ENCODE data around the gene TBCD. TPM values are rescaled to one million over a fixed set of nuclear protein-coding genes. Genes with fewer than 3 reads are reported as not detected.

TBCD gene
- total and polyA plus RNA-seq, 9 of the 15 experiments (the other 6 are each of a cell fraction or from before 2014, with no cell fraction given), result 8.9 to 98.5 (median 28.0) TPM

GRCh38 chr17:82935966-82936767 is 184.3 kb downstream of the TBCD start:
- no peak overlapping the region for H3K4me2 ChIP-seq (ENCODE audit: insufficient read depth, low read length)
- H3K9me1 ChIP-seq (ENCODE audit: control insufficient read depth, insufficient read depth, low read length), result no peaks in the 10 kb centered on the region
- H4K20me1 ChIP-seq (replicated peaks; ENCODE audit: control insufficient read depth, insufficient read depth, low read length), result no peaks in the 10 kb centered on the region
- no peak for TF ChIP-seq ARNT (IDR thresholded peaks at IDR 0.05)
- TF ChIP-seq GTF2B (IDR thresholded peaks at IDR 0.05; ENCODE audit: extremely low read depth, insufficient read length), result no peak
- TF ChIP-seq ZNF318 (IDR thresholded peaks at IDR 0.05; ENCODE audit: borderline replicate concordance in 1 of 2, low read depth in 1 of 2), result no peak
- H3K79me2 ChIP-seq (ENCODE audit: control insufficient read depth, insufficient read depth, low read length), result no peaks in the 10 kb centered on the region
- H3K9me3 ChIP-seq (replicated peaks; ENCODE audit: control insufficient read depth, insufficient read depth, low read depth, low read length), result no peaks in the 10 kb centered on the region; the same call in 1 of the 2 replicates
- 87% methylated on average over 25 of the region's 27 CpGs for WGBS (ENCODE audit: insufficient coverage, low coverage, missing lambda C conversion rate)
- peaks cover 78% of the 10 kb centered on the region; the same call in 2 of the 3 replicates for H3K36me3 ChIP-seq (ENCODE audit: control insufficient read depth, insufficient read depth, low read length)
- no peak overlapping the region for H2AFZ ChIP-seq (ENCODE audit: low read depth, low read length)
- H3K4me1 ChIP-seq (replicated peaks in 1 of 2; ENCODE audit: control insufficient read depth in 2 of 2, insufficient read depth in 2 of 2, low read length in 2 of 2), result peaks cover 0 to 8% of the 10 kb centered on the region in 2 experiments; a peak in 2 of 5 replicates
- FAIRE-seq (no peak), ATAC-seq (no peak), DNase-seq (ENCODE audit: extremely low read depth in 1 of 4, low spot score in 3 of 4) (no peak)
- no peak overlapping the region for H3K4me3 ChIP-seq
- H3K9ac ChIP-seq (ENCODE audit: insufficient read depth in 1 of 2, low read depth in 2 of 2, low read length in 2 of 2), result no peak overlapping the region; a peak in 1 of 4 replicates
- CTCF ChIA-PET (ENCODE audit: low intra/inter-chr PET ratio), result no interaction called here
- intact Hi-C loops (cut with micrococcal nuclease) (no loop called here), in situ Hi-C loops (cut with MboI) (no loop called here)
- H3K27ac ChIP-seq (ENCODE audit: extremely low read depth, low read depth, low read length), result no peak overlapping the region
- BruUV-seq (replicated peaks), result no TSS peak
- no peaks in the 10 kb centered on the region for H3K27me3 ChIP-seq (ENCODE audit: control insufficient read depth in 2 of 2, insufficient read depth in 2 of 2, low read length in 2 of 2)
- POLR2A ChIA-PET, result no interaction called here
